ENCODE measurements around the gene RAE1.

Gene RAE1

GRCh38 chr20:57404419-57405072 is 53.5 kb downstream of the RAE1 start:
- H3K36me3 ChIP-seq, result peaks cover 91% of the 10 kb centered on the region
- H3K4me1 ChIP-seq, result peaks cover 100% of the 10 kb centered on the region
- H3K4me2 ChIP-seq, result peak overlapping the region; percentile 17; the same call in 1 of the 2 replicates
- no peaks in the 10 kb centered on the region for H3K9me3 ChIP-seq
- H4K20me1 ChIP-seq, result peaks cover 100% of the 10 kb centered on the region
- TF ChIP-seq Cebpa-rat (IDR thresholded peaks at IDR 0.05), result no peak
- no peaks in the 10 kb centered on the region for H3K27me3 ChIP-seq
- no peak overlapping the region; the same call in 1 of the 2 replicates for H3K9ac ChIP-seq
- H3K4me3 ChIP-seq, result no peak overlapping the region
- peak overlapping the region; percentile 96 for H3K27ac ChIP-seq

GRCh38 chr20:57405236-57406016 is 54.4 kb downstream of the RAE1 start:
- Histone ChIP-seq H3K9me3 (no peaks in the 10 kb centered on the region), H3K9ac (no peak overlapping the region), H3K27ac (peak overlapping the region; percentile 96), H3K4me3 (no peak overlapping the region), H3K4me1 (peaks cover 95% of the 10 kb centered on the region), H3K27me3 (no peaks in the 10 kb centered on the region), H3K4me2 (no peak overlapping the region), H3K36me3 (peaks cover 93% of the 10 kb centered on the region), H4K20me1 (peaks cover 100% of the 10 kb centered on the region)
- TF ChIP-seq Cebpa-rat (IDR thresholded peaks at IDR 0.05), result no peak

DNA sequence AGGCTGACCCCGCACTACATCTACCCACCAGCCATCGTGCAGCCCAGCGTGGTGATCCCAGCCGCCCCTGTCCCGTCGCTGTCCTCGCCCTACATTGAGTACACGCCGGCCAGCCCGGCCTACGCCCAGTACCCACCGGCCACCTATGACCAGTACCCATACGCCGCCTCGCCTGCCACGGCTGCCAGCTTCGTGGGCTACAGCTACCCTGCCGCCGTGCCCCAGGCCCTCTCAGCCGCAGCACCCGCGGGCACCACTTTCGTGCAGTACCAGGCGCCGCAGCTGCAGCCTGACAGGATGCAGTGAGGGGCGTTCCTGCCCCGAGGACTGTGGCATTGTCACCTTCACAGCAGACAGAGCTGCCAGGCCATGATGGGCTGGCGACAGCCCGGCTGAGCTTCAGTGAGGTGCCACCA is 56.5 kb downstream of the RAE1 start:
- H3K27me3 ChIP-seq, result no peaks in the 10 kb centered on the region
- TF ChIP-seq Cebpa-rat (IDR thresholded peaks at IDR 0.05), result no peak
- H3K4me2 ChIP-seq, result peak overlapping the region; percentile 25; the same call in 1 of the 2 replicates
- peaks cover 86% of the 10 kb centered on the region for H3K36me3 ChIP-seq
- H3K9ac ChIP-seq, result no peak overlapping the region
- peaks cover 94% of the 10 kb centered on the region for H3K4me1 ChIP-seq
- 0 out of 2 replicates have a peak overlapping the region, but pooled peaks have one; percentile 4 for H3K27ac ChIP-seq
- no peaks in the 10 kb centered on the region for H3K9me3 ChIP-seq
- H3K4me3 ChIP-seq, result no peak overlapping the region
- H4K20me1 ChIP-seq, result peaks cover 81% of the 10 kb centered on the region

DNA sequence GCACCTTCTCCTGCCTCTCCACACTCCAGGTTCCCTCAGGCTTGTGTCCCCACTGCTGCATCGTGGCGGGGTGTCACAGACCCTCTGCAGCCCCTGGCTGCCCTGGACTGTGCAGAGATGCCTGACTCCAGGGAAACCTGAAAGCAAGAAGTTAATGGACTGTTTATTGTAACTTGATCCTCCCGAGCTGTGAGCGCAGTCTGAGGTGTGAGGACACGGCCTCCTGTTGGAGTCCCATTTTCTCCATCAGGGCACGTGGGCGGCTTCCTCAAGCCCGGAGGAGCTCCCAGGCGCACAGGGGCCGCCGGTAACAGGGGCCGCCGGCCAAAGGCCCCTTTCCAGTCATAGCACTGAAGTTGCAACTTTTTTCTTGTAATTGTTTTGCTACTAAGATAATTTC is 57.1 kb downstream of the RAE1 start:
- Histone ChIP-seq H4K20me1 (peaks cover 75% of the 10 kb centered on the region), H3K4me1 (peaks cover 90% of the 10 kb centered on the region), H3K4me2 (peak overlapping the region; percentile 49; the same call in 1 of the 2 replicates), H3K27me3 (no peaks in the 10 kb centered on the region), H3K27ac (peak overlapping the region; percentile 69; the same call in 1 of the 2 replicates), H3K36me3 (peaks cover 80% of the 10 kb centered on the region), H3K4me3 (no peak overlapping the region), H3K9ac (no peak overlapping the region), H3K9me3 (no peaks in the 10 kb centered on the region)
- no peak for TF ChIP-seq Cebpa-rat (IDR thresholded peaks at IDR 0.05)

DNA sequence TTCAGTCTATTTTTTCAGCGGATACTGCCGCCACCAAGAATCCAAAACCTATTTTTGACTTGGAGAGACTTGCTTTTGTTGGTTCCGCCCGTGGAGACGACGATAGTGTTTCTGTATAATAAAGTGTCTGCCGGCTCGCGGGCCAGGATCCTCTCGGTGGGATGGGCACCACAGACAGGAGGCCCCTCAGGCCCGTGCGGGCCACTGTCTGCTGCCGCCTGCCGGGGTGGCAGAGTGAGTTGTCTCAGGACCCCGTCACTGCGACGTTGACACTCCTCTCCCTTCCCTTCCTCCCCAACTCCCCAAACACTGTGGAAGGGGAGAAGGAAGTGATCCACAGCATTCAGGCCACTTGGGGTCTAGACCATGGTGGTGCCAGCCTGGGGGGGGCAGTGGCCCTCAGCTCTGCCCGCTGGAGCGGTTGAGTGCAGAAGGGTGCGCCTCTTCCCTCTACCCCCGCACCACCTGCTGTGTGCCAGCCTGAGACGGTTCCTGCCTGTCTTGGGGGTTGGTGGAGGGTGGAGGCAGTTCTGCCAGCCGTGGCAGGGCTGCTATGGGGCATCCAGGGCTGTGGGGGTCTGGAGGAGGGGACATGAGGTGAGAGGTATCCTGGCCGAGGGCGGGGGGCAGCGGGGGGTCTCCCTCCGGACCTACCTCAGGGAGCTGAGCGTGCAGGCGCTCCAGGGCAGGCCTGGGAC is 57.6 kb downstream of the RAE1 start:
- peaks cover 74% of the 10 kb centered on the region for H3K36me3 ChIP-seq
- H3K27ac ChIP-seq, result peak overlapping the region; percentile 69
- no peaks in the 10 kb centered on the region for H3K27me3 ChIP-seq
- TF ChIP-seq Cebpa-rat (IDR thresholded peaks at IDR 0.05), result no peak
- no peaks in the 10 kb centered on the region for H3K9me3 ChIP-seq
- H3K4me3 ChIP-seq, result no peak overlapping the region
- 0 out of 2 replicates have a peak overlapping the region, but pooled peaks have one; percentile 13 for H3K9ac ChIP-seq
- peaks cover 69% of the 10 kb centered on the region for H4K20me1 ChIP-seq
- H3K4me1 ChIP-seq, result peaks cover 85% of the 10 kb centered on the region
- H3K4me2 ChIP-seq, result peak overlapping the region; percentile 49

DNA sequence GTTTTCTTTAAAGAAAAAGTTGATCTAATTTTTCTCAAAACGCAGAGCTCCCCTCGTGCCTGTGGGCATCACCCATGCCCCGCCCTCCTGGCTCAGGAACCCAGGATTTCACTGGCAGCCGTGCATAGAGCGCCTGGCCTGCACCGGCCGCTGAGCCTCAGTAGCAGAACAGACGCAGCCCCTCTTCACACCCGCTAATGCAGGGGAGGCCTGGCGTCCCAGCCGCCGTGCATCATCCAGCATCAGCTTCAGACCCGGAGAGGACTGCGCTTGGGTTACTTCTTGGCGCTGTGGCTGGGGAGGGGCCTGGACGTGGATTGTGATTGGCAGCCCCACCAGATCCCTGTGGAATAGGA is 58.2 kb downstream of the RAE1 start:
- peaks cover 79% of the 10 kb centered on the region for H3K4me1 ChIP-seq
- H4K20me1 ChIP-seq, result peaks cover 63% of the 10 kb centered on the region
- H3K4me2 ChIP-seq, result peak overlapping the region; percentile 49
- 0 out of 2 replicates have a peak overlapping the region, but pooled peaks have one; percentile 2 for H3K9ac ChIP-seq
- TF ChIP-seq Cebpa-rat (IDR thresholded peaks at IDR 0.05), result no peak
- peak overlapping the region; percentile 69; the same call in 1 of the 2 replicates for H3K27ac ChIP-seq
- H3K4me3 ChIP-seq, result no peak overlapping the region
- peaks cover 68% of the 10 kb centered on the region for H3K36me3 ChIP-seq
- no peaks in the 10 kb centered on the region for H3K9me3 ChIP-seq
- no peaks in the 10 kb centered on the region for H3K27me3 ChIP-seq

GRCh38 chr20:57409672-57410397 is 58.8 kb downstream of the RAE1 start:
- H3K27ac ChIP-seq, result peak overlapping the region; percentile 46; the same call in 1 of the 2 replicates
- 0 out of 2 replicates have a peak overlapping the region, but pooled peaks have one; percentile 2 for H3K9ac ChIP-seq
- H3K36me3 ChIP-seq, result peaks cover 63% of the 10 kb centered on the region
- H3K4me1 ChIP-seq, result peaks cover 78% of the 10 kb centered on the region
- H3K9me3 ChIP-seq, result no peaks in the 10 kb centered on the region
- H3K4me2 ChIP-seq, result peak overlapping the region; percentile 49; the same call in 1 of the 2 replicates
- H4K20me1 ChIP-seq, result peaks cover 58% of the 10 kb centered on the region
- H3K4me3 ChIP-seq, result no peak overlapping the region
- no peak for TF ChIP-seq Cebpa-rat (IDR thresholded peaks at IDR 0.05)
- no peaks in the 10 kb centered on the region for H3K27me3 ChIP-seq

DNA sequence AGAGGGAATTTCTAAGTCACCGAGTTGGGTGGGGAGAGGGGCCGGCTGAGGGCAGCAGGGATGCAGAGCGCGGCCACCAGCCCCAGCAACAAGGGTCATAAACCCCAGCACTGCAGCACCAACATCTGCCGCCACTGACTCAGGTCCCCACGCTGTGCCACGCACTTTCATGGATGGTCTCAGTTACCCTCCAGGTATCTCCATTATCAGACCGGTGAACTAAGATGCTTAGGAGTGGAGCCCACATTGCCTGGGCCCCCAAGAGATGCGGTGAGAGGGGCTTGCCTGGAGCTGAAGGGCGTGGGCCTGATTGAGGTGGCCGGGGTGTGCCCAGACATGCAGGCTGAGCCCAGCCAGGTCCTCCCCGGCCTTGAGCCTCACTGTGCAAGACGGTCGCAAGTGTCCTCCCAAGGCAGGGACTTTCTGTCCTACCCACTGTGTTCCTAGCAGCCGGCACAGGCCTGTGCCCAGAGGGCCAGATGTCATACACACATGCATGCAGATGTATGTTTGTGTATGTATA is 59.4 kb downstream of the RAE1 start:
- Histone ChIP-seq H3K9me3 (no peaks in the 10 kb centered on the region), H3K4me2 (no peak overlapping the region), H4K20me1 (peaks cover 51% of the 10 kb centered on the region), H3K27me3 (no peaks in the 10 kb centered on the region), H3K9ac (no peak overlapping the region), H3K27ac (peak overlapping the region; percentile 46; the same call in 1 of the 2 replicates), H3K36me3 (peaks cover 57% of the 10 kb centered on the region), H3K4me3 (no peak overlapping the region), H3K4me1 (peaks cover 78% of the 10 kb centered on the region)
- TF ChIP-seq Cebpa-rat (IDR thresholded peaks at IDR 0.05), result no peak

- H3K9ac ChIP-seq, result no peak overlapping the region
- H3K4me1 ChIP-seq, result peaks cover 78% of the 10 kb centered on the region
- H3K27me3 ChIP-seq, result no peaks in the 10 kb centered on the region
- H3K4me3 ChIP-seq, result no peak overlapping the region
- no peak overlapping the region for H3K4me2 ChIP-seq
- no peaks in the 10 kb centered on the region for H3K9me3 ChIP-seq
- H3K36me3 ChIP-seq, result peaks cover 52% of the 10 kb centered on the region
- no peak overlapping the region for H3K27ac ChIP-seq
- TF ChIP-seq Cebpa-rat (IDR thresholded peaks at IDR 0.05), result no peak
- peaks cover 47% of the 10 kb centered on the region for H4K20me1 ChIP-seq
Measured at GRCh38 chr20:57410924-57411323, 59.9 kb downstream of the RAE1 start.

Data from BLaER1 (cell line).